Endothelial cell (in vitro differentiated cells): ENCODE measurements around the gene TOM1. TPM values are rescaled to one million over a fixed set of nuclear protein-coding genes. Genes with fewer than 3 reads are reported as not detected.

Source experiments
- DNase-seq: peaks from one replicate; pipeline ENCODE4 v3.0.0; 2021; ENCODE audit warnings: low spot score
- H3K27ac Mint-ChIP-seq: one replicate; pipeline ENCODE4 v1.8.0; 2021; ENCODE audit warnings: mixed read lengths, inconsistent platforms; ENCODE audit not compliant: unreplicated experiment
- H3K27me3 Mint-ChIP-seq: one replicate; pipeline ENCODE4 v1.8.0; 2021; ENCODE audit warnings: mild to moderate bottlenecking, moderate library complexity, mixed read lengths, inconsistent platforms; ENCODE audit not compliant: unreplicated experiment
- H3K36me3 Mint-ChIP-seq: one replicate; pipeline ENCODE4 v1.8.0; 2021; ENCODE audit warnings: mild to moderate bottlenecking, low read depth, mixed read lengths, inconsistent platforms; ENCODE audit not compliant: unreplicated experiment
- H3K4me1 Mint-ChIP-seq: one replicate; pipeline ENCODE4 v1.8.0; 2021; ENCODE audit warnings: mild to moderate bottlenecking, mixed read lengths, inconsistent platforms; ENCODE audit not compliant: unreplicated experiment
- H3K4me3 Mint-ChIP-seq: one replicate; pipeline ENCODE4 v1.8.0; 2021; ENCODE audit warnings: mild to moderate bottlenecking, mixed read lengths, inconsistent platforms; ENCODE audit not compliant: unreplicated experiment
- H3K9me3 Mint-ChIP-seq: one replicate; pipeline ENCODE4 v1.8.0; 2021; ENCODE audit warnings: mixed read lengths, inconsistent platforms; ENCODE audit not compliant: unreplicated experiment
- total RNA-seq: library from RNA; stranded (reverse); fragmentation: NEBNext Ultra II Directional; extraction: Animal tissue kit (Norgen Biotek cat#: 25700); gene quantifications from one replicate; pipeline ENCODE4 v1.2.1, GENCODE V29; 2021; ENCODE audit not compliant: unreplicated experiment
- TF ChIP-seq, protein P1 (sequence below): fragments of 200-600 bp; sonication (generic); IDR thresholded peaks from one replicate; pipeline ENCODE4 v1.5.0; 2021; ENCODE audit warnings: antibody characterized with exemption; ENCODE audit not compliant: unreplicated experiment

Gene TOM1
- total RNA-seq, 1 donor from 2014 or later, result 32.0 TPM

DNA sequence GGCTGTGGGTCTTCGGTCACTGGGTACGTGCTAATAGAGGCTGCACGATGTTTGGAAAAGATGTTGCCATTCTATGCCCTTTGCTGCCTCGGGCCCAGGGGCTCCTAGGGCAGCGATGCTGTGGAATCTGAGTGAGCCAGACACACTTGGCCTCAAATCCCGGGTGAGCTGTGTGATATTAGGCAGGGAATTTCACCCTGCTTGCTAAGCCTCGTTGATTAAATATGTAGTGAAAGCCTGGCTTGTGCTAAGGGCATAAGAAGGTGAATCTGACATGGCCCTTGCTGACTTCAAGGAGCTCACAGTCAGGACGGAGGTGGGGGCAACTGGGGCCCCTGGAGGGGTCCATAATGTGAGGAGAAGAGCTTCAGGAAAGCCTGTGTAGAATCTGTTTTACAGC, 75.8 kb downstream of the TOM1 start:
- no peak overlapping the region for H3K4me3 Mint-ChIP-seq
- TF ChIP-seq, protein P1, sequence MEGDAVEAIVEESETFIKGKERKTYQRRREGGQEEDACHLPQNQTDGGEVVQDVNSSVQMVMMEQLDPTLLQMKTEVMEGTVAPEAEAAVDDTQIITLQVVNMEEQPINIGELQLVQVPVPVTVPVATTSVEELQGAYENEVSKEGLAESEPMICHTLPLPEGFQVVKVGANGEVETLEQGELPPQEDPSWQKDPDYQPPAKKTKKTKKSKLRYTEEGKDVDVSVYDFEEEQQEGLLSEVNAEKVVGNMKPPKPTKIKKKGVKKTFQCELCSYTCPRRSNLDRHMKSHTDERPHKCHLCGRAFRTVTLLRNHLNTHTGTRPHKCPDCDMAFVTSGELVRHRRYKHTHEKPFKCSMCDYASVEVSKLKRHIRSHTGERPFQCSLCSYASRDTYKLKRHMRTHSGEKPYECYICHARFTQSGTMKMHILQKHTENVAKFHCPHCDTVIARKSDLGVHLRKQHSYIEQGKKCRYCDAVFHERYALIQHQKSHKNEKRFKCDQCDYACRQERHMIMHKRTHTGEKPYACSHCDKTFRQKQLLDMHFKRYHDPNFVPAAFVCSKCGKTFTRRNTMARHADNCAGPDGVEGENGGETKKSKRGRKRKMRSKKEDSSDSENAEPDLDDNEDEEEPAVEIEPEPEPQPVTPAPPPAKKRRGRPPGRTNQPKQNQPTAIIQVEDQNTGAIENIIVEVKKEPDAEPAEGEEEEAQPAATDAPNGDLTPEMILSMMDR, result no peak
- H3K36me3 Mint-ChIP-seq, result no peaks in the 10 kb centered on the region
- peaks cover 51% of the 10 kb centered on the region for H3K4me1 Mint-ChIP-seq
- H3K27ac Mint-ChIP-seq, result peak overlapping the region; percentile 30
- DNase-seq, result no peak
- H3K27me3 Mint-ChIP-seq, result peaks cover 10% of the 10 kb centered on the region
- no peaks in the 10 kb centered on the region for H3K9me3 Mint-ChIP-seq

- peak; percentile 91 for DNase-seq
- Mint-ChIP-seq H3K36me3 (no peaks in the 10 kb centered on the region), H3K27ac (peak overlapping the region; percentile 96), H3K27me3 (peaks cover 7% of the 10 kb centered on the region), H3K4me1 (peaks cover 54% of the 10 kb centered on the region), H3K9me3 (no peaks in the 10 kb centered on the region), H3K4me3 (peak overlapping the region; percentile 42)
- TF ChIP-seq, protein P1, result no peak
Observed at GRCh38 chr22:35376728-35377472, 77.2 kb downstream of the TOM1 start.

DNA sequence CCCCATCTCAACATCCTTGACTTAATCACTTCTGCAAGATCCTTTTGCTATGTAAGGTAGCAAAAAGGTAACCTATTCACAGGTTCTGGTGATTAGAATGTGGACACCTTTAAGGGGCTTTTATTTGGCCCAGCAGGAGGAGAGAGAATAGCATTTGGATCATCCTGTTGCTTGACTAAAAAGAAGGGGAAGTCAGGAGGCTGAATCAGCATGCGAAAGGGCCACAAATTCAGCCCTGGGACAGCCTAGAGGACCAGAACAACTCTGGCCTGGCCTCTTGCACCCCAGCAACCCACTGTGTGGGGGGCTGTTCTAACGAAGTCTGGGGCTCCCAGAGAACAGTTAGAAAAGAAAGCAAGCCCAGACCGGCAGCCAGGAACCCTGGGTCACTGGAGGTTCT, 78.0 kb downstream of the TOM1 start:
- peak overlapping the region; percentile 42 for H3K4me3 Mint-ChIP-seq

GRCh38 chr22:35378621-35379020, 78.9 kb downstream of the TOM1 start:
- Mint-ChIP-seq H3K27me3 (peaks cover 7% of the 10 kb centered on the region), H3K27ac (peak overlapping the region; percentile 67), H3K4me1 (peaks cover 49% of the 10 kb centered on the region), H3K9me3 (no peaks in the 10 kb centered on the region), H3K4me3 (no peak overlapping the region), H3K36me3 (no peaks in the 10 kb centered on the region)
- TF ChIP-seq, protein P1, result no peak
- DNase-seq, result no peak

More for the DNA sequence above, 78.0 kb downstream of the TOM1 start:
- TF ChIP-seq, protein P1, result no peak
- Mint-ChIP-seq H3K36me3 (no peaks in the 10 kb centered on the region), H3K27ac (peak overlapping the region; percentile 96), H3K9me3 (no peaks in the 10 kb centered on the region), H3K4me1 (peaks cover 49% of the 10 kb centered on the region), H3K27me3 (peaks cover 7% of the 10 kb centered on the region)
- no peak for DNase-seq
